Vagina (tissue), 2 donors: ENCODE results near the gene IMMT. TPM values are rescaled to one million over a fixed set of nuclear protein-coding genes. Genes with fewer than 3 reads are reported as not detected.

Source experiments
- DNase-seq, 2 donors: peaks; one replicate each; pipeline ENCODE4 v3.0.0-alpha.2; 2017; ENCODE audit errors: extremely low spot score in 2 of 2
- H3K27ac ChIP-seq: fragments of 200-600 bp; sonication (generic); one replicate; pipeline ENCODE4 v1.5.1; 2019
- H3K27me3 ChIP-seq: fragments of 200-600 bp; sonication (generic); one replicate; pipeline ENCODE4 v1.5.1; 2019
- H3K36me3 ChIP-seq, 2 donors: fragments of 200-600 bp; sonication (generic); one replicate each; pipeline ENCODE4 v1.5.1; 2017 to 2019
- H3K4me1 ChIP-seq: fragments of 200-600 bp; sonication (generic); one replicate; pipeline ENCODE4 v1.5.1; 2019
- H3K4me3 ChIP-seq, 2 donors: fragments of 200-600 bp; sonication (generic); 1 replicate in 1 of 2; 2 replicates in 1 of 2; pipeline ENCODE4 v1.5.1; 2016 to 2019
- H3K9me3 ChIP-seq: fragments of 200-600 bp; sonication (generic); one replicate; pipeline ENCODE4 v1.5.1; 2019
- CTCF ChIP-seq, 3 experiments: fragments of 450-650 bp in 2 of 3; fragments of 200-600 bp in 1 of 3; sonication (generic) in 1 of 3; IDR thresholded peaks; one replicate each; pipeline ENCODE4 v1.5.1; 2017 to 2019; ENCODE audit warnings: antibody characterized with exemption in 3 of 3, mild to moderate bottlenecking in 2 of 3, moderate library complexity in 2 of 3
- POLR2A ChIP-seq, 2 donors: fragments of 450-650 bp; IDR thresholded peaks; one replicate each; pipeline ENCODE4 v1.6.1; 2017; ENCODE audit warnings: antibody characterized with exemption in 2 of 2, mild to moderate bottlenecking in 2 of 2, moderate library complexity in 2 of 2
- POLR2AphosphoS5 ChIP-seq, 2 donors: sonication (generic); formaldehyde crosslinking; IDR thresholded peaks; one replicate each; pipeline ENCODE4 v1.9.0; 2017; ENCODE audit warnings: antibody characterized with exemption in 2 of 2, mild to moderate bottlenecking in 2 of 2, low read depth in 1 of 2; ENCODE audit not compliant: insufficient read depth in 1 of 2
- intact Hi-C: fragments of 100-400 bp; cut with DNase I; formaldehyde crosslinking; loops from one replicate; pipeline ENCODE4 v1.15.1; 2023
- total RNA-seq: library from RNA; depleted of rRNA; stranded (reverse); fragments of >200 nt; gene quantifications from one replicate; pipeline ENCODE4 v1.2.3, GENCODE V29; 2016

Gene IMMT
- total RNA-seq, 1 donor from 2014 or later, result 51.8 TPM

- Histone ChIP-seq H3K27ac (no peak overlapping the region), H3K4me1 (no peaks in the 10 kb centered on the region), H3K36me3 (peaks cover 7 to 48% of the 10 kb centered on the region in 2 donors), H3K27me3 (no peaks in the 10 kb centered on the region), H3K9me3 (no peaks in the 10 kb centered on the region), H3K4me3 (no peak overlapping the region)
- intact Hi-C loops, result no loop called here
- DNase-seq, result no peak
- TF ChIP-seq POLR2A (IDR thresholded peaks at IDR 0.05) (no peak), CTCF (IDR thresholded peaks at IDR 0.05) (no peak), POLR2AphosphoS5 (IDR thresholded peaks at IDR 0.05; ENCODE audit: insufficient read depth in 1 of 2, low read depth in 1 of 2) (no peak)
These were observed 52.6 kb downstream of the IMMT start for GRCh38 chr2:86142436-86143257.

GRCh38 chr2:86140969-86141392, 54.3 kb downstream of the IMMT start:
- Histone ChIP-seq H3K9me3 (no peaks in the 10 kb centered on the region), H3K4me3 (no peak overlapping the region), H3K36me3 (peaks cover 7 to 48% of the 10 kb centered on the region in 2 donors), H3K4me1 (no peaks in the 10 kb centered on the region), H3K27me3 (no peaks in the 10 kb centered on the region), H3K27ac (no peak overlapping the region)
- TF ChIP-seq CTCF (IDR thresholded peaks at IDR 0.05) (no peak), POLR2AphosphoS5 (IDR thresholded peaks at IDR 0.05; ENCODE audit: insufficient read depth in 1 of 2, low read depth in 1 of 2) (no peak), POLR2A (IDR thresholded peaks at IDR 0.05) (no peak)
- intact Hi-C loops, result no loop called here
- DNase-seq, result no peak

- H3K27ac ChIP-seq, result no peak overlapping the region
- intact Hi-C loops, result no loop called here
- peaks cover 7 to 49% of the 10 kb centered on the region in 2 donors for H3K36me3 ChIP-seq
- H3K4me1 ChIP-seq, result no peaks in the 10 kb centered on the region
- DNase-seq, result no peak
- no peaks in the 10 kb centered on the region for H3K27me3 ChIP-seq
- no peak overlapping the region for H3K4me3 ChIP-seq
- no peaks in the 10 kb centered on the region for H3K9me3 ChIP-seq
- TF ChIP-seq POLR2A (IDR thresholded peaks at IDR 0.05) (no peak), CTCF (IDR thresholded peaks at IDR 0.05) (no peak)
These were observed 55.3 kb downstream of the IMMT start for GRCh38 chr2:86139981-86140380.

- no peak overlapping the region for H3K27ac ChIP-seq
- H3K27me3 ChIP-seq, result no peaks in the 10 kb centered on the region
- no peak overlapping the region for H3K4me3 ChIP-seq
- no peak for TF ChIP-seq CTCF (IDR thresholded peaks at IDR 0.05)
- H3K9me3 ChIP-seq, result no peaks in the 10 kb centered on the region
- H3K36me3 ChIP-seq, result peaks cover 3 to 58% of the 10 kb centered on the region in 2 donors
- no peaks in the 10 kb centered on the region for H3K4me1 ChIP-seq
- intact Hi-C loops, result no loop called here
- no peak for DNase-seq
These were observed 56.3 kb downstream of the IMMT start for GRCh38 chr2:86138736-86139625.

- Histone ChIP-seq H3K27ac (no peak overlapping the region), H3K9me3 (no peaks in the 10 kb centered on the region), H3K36me3 (peaks cover 0 to 81% of the 10 kb centered on the region in 2 donors), H3K27me3 (no peaks in the 10 kb centered on the region), H3K4me3 (no peak overlapping the region), H3K4me1 (no peaks in the 10 kb centered on the region)
- TF ChIP-seq POLR2AphosphoS5 (IDR thresholded peaks at IDR 0.05; ENCODE audit: insufficient read depth in 1 of 2, low read depth in 1 of 2) (no peak), POLR2A (IDR thresholded peaks at IDR 0.05) (no peak), CTCF (IDR thresholded peaks at IDR 0.05) (no peak)
- intact Hi-C loops, result no loop called here
- DNase-seq, result no peak
These were observed 59.1 kb downstream of the IMMT start for GRCh38 chr2:86136141-86136540.
